Measurements from ENCODE around the gene FNDC3A.

DNA sequence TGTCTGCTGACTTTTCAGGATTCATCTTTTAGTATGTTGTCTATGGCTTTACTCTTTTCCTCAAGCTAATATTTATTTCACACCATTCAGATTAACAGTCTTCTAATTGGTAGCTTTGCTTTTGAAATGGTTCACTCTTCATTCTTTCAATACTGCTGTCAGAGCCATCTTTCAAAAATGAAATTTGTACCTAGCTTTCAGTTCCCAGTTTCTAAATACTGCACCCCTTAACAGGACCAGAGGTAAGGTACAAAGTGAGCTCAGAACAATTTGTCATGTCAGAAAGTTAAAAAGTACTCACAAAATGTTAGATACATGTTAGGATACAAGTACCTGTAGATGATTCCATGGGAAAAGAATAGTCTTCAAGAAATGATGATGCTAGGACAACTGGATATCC lies 83.0 kb downstream of the FNDC3A start:
- TF ChIP-seq EP300 (IDR thresholded peaks at IDR 0.05) (no peak), POLR2A (IDR thresholded peaks at IDR 0.05) (no peak), POLR2AphosphoS5 (IDR thresholded peaks at IDR 0.05) (no peak)
- TF ChIP-seq, protein P1, sequence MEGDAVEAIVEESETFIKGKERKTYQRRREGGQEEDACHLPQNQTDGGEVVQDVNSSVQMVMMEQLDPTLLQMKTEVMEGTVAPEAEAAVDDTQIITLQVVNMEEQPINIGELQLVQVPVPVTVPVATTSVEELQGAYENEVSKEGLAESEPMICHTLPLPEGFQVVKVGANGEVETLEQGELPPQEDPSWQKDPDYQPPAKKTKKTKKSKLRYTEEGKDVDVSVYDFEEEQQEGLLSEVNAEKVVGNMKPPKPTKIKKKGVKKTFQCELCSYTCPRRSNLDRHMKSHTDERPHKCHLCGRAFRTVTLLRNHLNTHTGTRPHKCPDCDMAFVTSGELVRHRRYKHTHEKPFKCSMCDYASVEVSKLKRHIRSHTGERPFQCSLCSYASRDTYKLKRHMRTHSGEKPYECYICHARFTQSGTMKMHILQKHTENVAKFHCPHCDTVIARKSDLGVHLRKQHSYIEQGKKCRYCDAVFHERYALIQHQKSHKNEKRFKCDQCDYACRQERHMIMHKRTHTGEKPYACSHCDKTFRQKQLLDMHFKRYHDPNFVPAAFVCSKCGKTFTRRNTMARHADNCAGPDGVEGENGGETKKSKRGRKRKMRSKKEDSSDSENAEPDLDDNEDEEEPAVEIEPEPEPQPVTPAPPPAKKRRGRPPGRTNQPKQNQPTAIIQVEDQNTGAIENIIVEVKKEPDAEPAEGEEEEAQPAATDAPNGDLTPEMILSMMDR (IDR thresholded peaks at IDR 0.05): no peak

Measured in stomach (tissue), 4 donors.